Coronary artery (tissue), 2 donors: ENCODE measurements around the gene CYP26A1.

Source experiments
- DNase-seq: peaks from one replicate; pipeline ENCODE4 v3.0.0-alpha.2; 2017; ENCODE audit warnings: low spot score
- H3K27ac ChIP-seq, 2 donors: fragments of 200-600 bp; sonication (generic); one replicate each; pipeline ENCODE4 v1.5.1; 2016 to 2019
- H3K4me3 ChIP-seq: fragments of 200-600 bp; sonication (generic); 2 replicates; pipeline ENCODE4 v1.5.1; 2016; ENCODE audit warnings: mild to moderate bottlenecking, moderate library complexity
- TF ChIP-seq, protein P1 (sequence below): fragments of 200-600 bp; sonication (generic); IDR thresholded peaks from one replicate; pipeline ENCODE4 v1.5.1; 2019; ENCODE audit warnings: antibody characterized with exemption

CYP26A1 gene

DNA sequence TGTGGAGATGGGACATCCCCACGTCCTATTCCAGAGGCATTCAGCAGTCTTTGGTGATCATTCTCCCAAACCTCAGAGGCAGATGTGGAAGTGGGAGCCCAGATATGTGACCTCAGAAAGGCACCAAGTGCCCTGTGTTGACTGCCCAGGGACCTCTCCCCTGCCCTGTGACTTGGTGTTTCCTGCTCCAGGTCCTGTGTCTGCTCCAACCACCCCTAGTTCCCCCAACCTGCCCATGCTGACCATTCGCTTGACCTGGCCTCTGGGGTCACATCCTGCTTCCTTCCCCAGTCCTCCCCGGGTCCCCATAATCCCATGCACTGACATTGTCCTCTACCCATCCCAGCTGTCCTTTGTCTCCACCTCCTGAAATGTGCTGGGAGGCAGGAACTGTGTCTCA, 7.6 kb downstream of the CYP26A1 start:
- peak; percentile 71 for DNase-seq
- TF ChIP-seq, protein P1, sequence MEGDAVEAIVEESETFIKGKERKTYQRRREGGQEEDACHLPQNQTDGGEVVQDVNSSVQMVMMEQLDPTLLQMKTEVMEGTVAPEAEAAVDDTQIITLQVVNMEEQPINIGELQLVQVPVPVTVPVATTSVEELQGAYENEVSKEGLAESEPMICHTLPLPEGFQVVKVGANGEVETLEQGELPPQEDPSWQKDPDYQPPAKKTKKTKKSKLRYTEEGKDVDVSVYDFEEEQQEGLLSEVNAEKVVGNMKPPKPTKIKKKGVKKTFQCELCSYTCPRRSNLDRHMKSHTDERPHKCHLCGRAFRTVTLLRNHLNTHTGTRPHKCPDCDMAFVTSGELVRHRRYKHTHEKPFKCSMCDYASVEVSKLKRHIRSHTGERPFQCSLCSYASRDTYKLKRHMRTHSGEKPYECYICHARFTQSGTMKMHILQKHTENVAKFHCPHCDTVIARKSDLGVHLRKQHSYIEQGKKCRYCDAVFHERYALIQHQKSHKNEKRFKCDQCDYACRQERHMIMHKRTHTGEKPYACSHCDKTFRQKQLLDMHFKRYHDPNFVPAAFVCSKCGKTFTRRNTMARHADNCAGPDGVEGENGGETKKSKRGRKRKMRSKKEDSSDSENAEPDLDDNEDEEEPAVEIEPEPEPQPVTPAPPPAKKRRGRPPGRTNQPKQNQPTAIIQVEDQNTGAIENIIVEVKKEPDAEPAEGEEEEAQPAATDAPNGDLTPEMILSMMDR = no peak
- Histone ChIP-seq H3K27ac (no peak overlapping the region), H3K4me3 (no peak overlapping the region)

DNA sequence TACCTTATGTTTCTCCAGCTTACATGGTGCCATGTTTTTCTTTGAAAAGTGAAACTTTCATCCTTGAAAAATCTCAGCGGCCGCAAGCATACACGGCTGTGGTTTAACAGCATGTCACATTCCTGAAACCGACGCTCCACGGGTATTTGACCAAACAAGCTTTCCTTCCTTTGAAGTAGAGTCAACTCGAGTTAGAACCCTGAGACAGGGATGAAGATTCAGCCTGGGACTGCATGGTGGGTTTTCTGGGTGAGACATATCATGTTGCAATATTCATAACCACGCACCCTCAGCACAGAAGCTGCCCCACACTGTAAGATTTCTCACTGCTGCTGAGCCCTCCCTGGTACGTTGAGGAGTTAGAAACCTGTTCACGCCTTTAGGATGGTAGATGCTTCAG, 8.1 kb downstream of the CYP26A1 start:
- peak; percentile 58 for DNase-seq
- TF ChIP-seq, protein P1 = no peak
- no peak overlapping the region for H3K27ac ChIP-seq
- H3K4me3 ChIP-seq = no peak overlapping the region

DNA sequence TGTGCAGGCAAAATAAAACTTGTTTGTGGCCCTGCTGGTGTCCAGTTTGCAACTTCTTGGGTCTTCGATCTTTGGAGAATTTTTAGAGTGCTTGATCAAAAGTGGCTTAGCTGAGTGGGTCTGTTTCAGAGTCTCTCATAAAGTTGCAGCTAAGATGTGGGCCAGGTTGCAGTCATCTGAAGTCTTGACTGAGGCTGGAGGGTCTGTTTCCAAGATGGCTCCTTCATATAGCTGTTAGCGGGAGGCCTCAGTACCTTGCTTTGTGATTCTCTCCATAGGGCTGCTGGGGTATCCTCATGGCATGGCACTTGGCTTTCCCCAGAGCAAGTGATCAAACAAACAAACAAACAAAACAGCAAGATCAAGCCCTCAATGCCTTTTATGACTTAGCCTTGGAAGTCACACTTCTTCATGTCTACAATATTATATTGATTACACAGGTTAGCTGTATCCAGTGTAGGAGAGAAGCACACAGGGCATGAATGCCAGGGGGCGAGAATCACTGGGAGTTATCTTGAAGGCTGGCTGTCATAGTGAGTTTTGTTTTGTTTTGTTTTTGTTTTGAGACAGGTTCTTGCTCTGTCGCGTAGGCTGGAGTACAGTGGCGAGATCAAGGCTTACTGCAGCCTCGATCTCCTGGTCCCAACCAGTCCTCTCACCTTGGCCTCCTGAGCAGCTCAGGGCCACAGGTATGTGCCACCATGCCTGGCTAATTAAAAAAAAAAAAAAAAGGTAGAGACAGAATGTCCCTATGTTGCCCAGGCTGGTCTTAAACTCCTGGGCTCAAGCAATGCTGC, 10.2 kb downstream of the CYP26A1 start:
- Histone ChIP-seq H3K4me3 (no peak overlapping the region), H3K27ac (no peak overlapping the region)
- TF ChIP-seq, protein P1 = no peak
- DNase-seq = no peak

DNA sequence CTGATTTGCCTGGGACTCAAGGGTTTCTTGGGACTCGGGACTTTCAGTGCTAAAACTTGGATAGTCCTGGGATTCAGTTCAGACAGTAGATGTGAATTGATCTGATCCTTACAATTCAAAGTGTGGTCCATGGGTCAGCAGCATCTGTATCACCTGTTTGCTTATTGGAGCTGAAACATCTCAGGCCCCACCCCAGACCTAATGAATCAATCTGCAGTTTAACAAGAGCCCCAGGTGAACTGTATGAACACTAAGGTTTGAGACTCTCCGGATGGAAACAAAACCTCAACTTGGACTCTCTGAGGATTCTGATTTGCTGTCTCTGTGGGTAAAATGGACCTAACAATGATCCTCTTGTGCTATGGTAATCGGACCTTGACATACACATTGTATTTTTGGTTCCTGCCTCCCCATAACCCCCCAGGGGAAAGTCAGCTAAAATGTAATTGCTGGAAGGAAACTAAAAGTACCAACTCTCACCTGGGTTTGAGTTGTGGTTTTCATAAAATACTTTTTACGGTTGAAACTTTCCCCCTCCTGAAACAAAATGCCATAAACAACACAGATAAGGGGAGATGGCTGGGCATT, 11.7 kb downstream of the CYP26A1 start:
- TF ChIP-seq, protein P1 = no peak
- no peak overlapping the region for H3K27ac ChIP-seq
- no peak for DNase-seq
- no peak overlapping the region for H3K4me3 ChIP-seq

DNA sequence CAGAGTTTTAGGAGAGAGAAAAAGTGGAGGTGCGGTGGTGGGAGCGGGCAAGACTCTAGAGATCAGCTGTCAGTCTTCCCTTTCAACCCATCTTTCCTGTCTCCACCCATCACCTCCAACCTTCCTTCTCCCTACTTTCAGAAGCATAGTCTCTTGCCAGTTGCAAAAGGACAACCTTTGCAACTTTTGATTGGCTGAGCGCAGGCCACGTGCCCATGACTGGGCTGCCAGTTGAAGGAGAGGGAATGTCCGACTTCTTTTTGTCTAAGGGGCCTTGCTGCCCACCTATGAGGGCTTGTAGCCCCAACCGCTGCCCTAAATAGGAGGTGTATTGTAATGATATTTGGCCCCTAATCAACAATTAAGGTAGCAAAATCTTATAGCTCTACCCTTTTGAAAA, 12.6 kb downstream of the CYP26A1 start:
- no peak for DNase-seq
- H3K27ac ChIP-seq = no peak overlapping the region
- TF ChIP-seq, protein P1 = no peak
- no peak overlapping the region for H3K4me3 ChIP-seq

DNA sequence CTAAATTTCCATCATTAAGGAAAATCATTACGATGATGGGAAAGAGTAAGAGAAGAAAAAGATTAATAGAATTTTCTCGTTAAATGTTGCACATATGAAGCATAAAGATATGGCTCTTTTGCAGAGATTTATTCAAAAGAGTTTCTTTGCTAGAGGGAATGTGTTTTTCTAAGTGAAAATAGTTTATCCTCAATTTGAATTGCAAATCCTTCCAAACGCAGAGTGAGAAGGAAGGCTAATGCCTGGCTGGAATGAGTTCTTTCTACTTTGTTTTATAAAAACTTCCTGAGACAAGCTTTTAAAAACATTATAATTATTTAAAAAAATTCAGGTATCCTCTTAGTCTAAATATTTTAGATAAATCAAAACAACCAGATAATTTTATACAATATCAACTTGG, 14.2 kb downstream of the CYP26A1 start:
- no peak for DNase-seq
- H3K27ac ChIP-seq = no peak overlapping the region
- TF ChIP-seq, protein P1 = no peak
- H3K4me3 ChIP-seq = no peak overlapping the region

DNA sequence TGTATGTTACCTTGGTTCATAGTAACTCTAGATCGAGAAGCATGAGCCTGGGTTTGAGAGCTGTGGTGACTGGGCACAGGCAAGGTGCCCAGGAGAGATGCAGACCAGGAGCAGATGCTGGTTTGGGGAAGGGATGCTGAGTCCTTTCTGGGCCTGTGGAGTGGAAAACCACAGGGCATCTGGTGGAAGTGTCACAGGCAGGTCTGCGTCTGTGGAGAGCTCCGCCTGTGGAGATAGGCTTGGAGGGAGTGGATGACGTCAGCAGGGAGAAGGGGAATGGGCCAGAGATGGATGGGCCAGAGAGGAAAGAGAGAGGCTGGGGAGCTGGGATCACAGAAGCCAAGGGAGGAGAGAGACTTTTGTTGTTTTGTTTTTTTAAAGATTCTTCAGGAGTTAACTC, 14.8 kb downstream of the CYP26A1 start:
- DNase-seq = no peak
- H3K4me3 ChIP-seq = no peak overlapping the region
- TF ChIP-seq, protein P1 = no peak
- no peak overlapping the region for H3K27ac ChIP-seq
